NCI-H2171 treated with DMSO at 0.1 percent for 48 hours (cell line): ENCODE data around the gene RNF214.
"Not testable (repeated sequence)": the region's sequence is repeated elsewhere in the genome, so short reads cannot be mapped to it uniquely, and the experiment has no call there.

Experiments
- DNase-seq: peaks from one replicate; lab custom pipeline; 2025; lab: John Stamatoyannopoulos, UW

RNF214 gene

DNA sequence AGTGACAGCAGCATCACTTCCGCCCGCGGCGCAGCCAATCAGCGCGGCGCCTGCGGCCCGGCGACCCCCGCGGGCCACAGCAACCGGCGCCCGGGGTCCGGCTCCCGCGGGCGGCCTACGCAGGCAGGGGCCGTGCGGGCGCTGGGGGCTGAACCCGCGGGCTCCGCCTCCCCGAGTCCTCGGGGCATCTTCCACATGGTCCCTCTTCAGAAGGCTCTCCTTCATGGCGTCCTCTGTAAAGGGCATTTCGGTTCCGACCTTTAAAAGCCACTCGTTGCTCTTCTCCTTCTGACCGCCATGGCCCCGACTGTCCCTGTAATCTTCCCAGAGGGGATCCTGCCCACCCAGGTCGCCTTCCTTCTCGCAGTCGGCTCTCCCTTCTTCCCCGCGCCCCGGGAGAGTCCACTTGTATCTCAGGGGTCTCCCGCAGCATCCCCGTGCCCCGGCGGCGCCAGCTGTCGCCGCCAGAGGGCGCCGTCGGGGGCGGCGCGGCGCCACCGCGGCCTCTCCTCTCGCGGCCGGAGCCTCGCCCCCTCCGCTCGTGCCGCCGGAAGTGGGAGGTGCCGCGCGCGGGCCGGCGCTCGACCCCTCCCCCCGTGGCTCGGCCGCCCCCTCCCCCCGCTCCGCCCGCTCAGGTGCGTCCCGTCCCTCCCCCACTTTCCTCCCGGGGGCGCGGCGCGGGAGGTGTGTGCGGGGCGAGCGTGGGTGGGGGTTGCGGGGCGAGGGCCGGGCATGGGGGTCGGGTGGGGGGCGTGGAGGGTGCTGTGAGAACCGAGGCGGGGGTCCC, at the start of gene RNF214:
RNF214 (plus strand) TSS at position 580 of the 787 bp plus-strand sequence. CDS start 1,602 bp downstream, outside the sequence.
- DNase-seq: peak; percentile 68

DNA sequence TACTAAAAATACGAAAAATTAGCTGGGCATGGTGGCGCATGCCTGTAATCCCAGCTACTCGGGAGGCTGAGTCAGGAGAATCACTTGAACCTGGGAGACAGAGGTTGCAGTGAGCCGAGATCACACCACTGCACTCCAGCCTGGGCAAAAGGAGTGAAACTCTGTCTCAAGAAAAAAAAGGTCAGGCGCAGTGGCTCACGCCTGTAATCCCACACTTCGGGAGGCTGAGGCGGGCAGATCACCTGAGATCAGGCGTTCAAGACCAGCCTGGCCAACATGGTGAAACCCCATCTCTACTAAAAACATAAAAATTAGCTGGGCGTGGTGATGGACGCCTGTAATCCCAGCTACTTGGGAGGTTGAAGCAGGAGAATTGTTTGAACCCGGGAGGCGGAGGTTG, 49.3 kb upstream of the RNF214 start:
- not testable (repeated sequence) for DNase-seq

DNA sequence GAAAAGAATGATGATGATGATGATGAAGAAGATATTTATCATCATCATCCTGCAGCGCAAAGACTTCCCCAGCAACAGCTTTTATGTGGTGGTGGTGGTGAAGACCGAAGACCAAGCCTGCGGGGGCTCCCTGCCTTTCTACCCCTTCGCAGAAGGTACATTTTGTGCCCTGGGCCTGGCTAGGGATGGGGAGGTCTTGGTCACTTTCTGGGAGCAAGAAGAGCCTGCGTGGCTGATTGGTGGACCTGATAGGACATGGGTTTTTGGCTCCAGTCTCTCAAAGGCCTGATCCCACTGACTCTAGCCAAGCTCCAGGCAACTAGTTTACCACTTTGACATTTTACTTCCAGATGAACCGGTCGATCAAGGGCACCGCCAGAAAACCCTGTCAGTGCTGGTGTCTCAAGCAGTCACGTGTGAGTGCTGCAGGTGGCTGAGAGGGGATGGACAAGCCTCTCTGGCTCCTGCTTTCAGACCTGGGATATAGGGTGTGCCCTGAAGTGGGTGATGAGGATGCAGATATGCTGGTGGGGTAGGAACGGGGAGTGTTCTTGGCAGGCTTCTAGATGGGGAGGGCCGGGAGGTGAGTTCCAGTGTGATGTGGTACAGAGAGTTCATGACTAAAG, 48.6 kb upstream of the RNF214 start:
- DNase-seq: no peak

DNA sequence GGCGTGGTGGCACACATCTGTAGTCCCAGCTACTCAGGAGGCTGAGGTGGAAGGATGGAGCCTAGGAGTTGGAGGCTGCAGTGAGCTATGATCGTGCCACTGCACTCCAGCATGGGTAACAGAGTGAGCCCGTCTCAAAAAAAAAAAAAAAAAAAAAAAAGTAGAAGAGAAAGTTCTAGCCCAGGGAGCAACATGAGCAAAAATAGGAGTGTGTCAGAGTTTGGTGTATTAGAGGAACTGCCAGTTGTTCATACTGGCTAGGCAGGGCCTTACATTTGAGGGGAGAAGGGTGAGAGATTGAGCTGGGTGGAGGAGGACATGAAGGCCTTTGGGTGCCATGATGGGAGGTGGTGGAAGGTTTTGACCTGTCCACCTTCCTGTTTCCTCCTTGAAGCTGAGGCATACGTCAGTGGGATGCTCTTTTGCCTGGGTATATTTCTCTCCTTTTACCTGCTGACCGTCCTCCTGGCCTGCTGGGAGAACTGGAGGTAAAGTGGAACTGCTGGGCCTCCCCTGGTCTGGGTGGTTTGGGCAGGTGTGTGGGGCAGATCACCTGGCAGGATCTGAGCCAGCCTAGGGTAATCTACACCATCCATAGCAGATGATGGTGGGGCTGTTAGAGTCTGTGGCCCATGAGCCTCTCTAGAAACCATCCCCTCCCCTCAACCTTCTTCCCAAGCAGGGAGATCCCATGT, 46.6 kb upstream of the RNF214 start:
- no peak for DNase-seq

DNA sequence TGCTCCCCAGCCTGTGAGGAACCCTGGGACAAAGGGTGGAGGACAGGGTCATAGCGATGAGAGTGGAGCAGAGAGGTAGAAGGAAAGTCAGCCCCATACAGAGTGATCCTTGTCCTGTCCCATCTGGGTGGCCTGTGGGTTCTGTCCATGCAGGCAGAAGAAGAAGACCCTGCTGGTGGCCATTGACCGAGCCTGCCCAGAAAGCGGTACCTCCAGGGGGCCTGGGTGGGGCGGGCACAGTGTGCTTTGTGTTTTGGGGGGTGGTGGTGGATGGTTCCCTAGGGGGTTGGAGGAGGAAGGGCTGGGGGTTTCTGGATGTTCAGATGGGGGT, 46.1 kb upstream of the RNF214 start:
- no peak for DNase-seq

DNA sequence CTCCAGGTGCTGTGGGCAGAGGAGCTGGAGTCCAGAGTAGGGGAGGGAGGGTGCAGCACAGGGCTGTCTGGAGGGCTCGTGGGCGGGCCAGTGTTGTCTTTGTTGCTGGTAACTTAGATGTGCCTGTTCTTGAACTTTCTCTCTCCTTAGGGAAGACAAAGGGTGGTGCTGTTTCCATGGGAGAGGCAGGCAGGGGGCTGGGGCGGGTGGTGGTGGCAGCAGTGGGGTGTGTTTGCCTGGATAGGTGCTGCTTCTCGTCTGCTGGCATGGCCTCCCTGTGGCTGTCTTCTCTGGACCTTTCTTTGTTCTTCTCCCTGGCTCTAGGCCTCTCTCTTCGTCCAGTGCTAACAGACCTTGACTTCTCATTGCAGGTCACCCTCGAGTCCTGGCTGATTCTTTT, 45.5 kb upstream of the RNF214 start:
- DNase-seq: no peak

DNA sequence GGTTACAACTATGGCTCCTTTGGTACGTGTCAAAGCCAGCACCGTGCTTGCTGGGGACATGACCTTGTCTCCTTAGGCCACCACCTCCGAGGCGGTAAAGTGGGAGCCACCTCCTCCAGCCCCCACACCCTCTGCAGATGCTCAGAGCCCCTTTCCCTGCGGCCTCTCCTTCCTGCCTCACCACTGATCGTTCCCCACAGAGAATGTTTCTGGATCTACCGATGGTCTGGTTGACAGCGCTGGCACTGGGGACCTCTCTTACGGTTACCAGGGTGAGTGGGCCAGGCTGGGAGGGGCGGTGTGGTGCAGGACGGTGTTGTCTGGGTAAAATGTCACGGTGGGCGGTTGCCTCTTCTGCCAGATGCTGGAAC, 45.1 kb upstream of the RNF214 start:
- no peak for DNase-seq

DNA sequence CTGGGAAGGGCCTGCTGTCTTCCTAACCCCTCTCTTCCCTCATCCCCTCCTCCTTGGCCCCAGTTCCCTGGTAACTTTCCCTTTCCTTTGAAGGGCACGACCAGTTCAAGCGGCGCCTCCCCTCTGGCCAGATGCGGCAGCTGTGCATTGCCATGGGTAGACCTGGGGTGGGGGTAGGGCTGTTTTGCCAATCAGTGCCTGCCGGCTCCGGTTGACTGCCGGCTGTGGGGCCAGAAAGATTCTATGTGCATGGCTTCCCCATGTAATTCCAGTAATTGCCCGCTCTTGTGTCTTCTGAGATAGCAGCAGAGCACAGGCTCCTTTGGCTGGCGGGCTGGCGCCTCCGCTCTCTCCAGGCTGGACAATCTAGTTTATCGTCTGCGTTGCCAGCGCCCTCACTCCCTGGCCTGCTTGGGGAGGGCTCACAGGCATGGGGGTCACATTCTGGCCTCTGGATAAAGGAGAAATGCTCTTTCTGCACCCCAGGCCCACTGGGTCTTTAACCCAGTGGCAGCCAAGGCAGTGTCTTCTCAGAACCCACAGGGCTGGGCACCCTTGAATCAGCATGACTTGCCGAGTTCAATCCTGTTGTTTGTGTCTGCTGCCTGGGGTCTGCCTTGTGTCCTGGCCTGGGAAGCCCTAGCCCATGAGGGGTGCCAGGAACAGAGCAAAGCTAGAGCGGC, 44.5 kb upstream of the RNF214 start:
- DNase-seq: no peak

DNA sequence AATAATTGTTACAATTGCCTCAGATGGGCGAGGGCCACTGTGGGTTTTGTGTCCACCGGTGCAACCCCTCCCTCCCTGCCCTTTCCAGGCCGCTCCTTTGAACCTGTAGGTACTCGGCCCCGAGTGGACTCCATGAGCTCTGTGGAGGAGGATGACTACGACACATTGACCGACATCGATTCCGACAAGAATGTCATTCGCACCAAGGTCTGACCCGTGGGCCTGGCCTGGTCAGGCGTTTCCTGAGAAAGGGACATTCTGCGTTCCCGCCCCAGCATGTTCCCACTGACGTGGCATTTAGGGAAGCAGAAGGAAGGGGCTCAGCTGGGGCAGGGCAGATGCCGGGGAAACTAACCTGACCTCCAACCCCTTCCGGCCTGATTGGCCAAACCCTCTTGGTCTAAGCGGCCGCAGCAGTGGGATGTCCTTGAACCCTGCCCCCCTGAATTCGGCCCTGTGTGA, 43.8 kb upstream of the RNF214 start:
- DNase-seq: no peak

DNA sequence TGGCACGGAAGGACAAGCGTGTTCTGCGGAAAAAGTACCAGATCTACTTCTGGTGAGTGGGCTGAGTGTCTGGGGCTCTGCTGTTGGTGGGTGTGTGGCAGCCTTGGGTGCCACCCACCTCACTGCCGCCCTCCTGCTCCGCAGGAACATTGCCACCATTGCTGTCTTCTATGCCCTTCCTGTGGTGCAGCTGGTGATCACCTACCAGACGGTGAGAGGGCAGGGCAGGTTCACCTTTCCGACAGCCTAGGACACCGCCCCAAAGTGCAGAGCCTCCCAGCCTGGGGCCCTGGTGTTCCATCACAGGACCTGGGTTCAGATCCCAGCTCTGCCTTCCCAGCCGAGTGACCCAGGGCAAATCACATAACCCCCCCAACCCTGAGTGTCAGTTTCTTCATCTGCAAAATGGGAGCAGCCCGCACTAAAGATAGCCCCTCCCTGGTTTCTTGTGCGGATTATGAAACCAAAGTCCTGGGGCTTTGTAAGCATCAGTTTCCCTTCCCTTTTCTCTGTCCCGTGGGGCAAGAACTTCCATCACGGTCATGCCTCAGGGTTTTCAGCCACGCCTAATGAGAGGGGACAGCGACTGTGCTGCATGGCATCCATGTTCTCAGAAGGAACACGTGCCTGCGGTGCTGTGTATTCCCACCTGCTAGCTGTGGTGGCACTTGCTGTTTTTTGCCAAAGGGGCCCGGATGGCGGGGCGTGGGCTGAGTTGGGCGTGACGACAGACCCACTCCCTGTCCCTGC, 43.1 kb upstream of the RNF214 start:
- no peak for DNase-seq

DNA sequence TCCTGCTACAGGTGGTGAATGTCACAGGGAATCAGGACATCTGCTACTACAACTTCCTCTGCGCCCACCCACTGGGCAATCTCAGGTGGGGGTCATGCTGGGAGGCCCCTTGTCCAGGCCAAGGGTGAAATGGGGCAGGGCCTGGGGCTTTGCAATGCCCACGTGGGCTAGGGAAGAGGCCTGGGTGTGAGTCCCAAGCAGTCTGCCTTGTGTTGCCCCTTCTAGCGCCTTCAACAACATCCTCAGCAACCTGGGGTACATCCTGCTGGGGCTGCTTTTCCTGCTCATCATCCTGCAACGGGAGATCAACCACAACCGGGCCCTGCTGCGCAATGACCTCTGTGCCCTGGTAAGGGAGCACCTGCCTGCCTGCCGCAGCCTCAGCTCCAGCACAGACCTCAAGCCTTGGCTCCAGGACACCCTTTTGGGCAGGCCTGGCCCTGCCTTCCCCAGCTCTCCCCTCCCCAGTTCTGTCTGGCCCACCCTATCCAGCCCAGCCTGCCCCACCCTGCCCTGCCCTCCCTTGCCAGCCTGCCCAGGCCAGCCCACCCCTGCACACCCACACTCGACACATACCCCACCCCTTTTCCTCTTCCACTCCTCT, 42.4 kb upstream of the RNF214 start:
- no peak for DNase-seq

DNA sequence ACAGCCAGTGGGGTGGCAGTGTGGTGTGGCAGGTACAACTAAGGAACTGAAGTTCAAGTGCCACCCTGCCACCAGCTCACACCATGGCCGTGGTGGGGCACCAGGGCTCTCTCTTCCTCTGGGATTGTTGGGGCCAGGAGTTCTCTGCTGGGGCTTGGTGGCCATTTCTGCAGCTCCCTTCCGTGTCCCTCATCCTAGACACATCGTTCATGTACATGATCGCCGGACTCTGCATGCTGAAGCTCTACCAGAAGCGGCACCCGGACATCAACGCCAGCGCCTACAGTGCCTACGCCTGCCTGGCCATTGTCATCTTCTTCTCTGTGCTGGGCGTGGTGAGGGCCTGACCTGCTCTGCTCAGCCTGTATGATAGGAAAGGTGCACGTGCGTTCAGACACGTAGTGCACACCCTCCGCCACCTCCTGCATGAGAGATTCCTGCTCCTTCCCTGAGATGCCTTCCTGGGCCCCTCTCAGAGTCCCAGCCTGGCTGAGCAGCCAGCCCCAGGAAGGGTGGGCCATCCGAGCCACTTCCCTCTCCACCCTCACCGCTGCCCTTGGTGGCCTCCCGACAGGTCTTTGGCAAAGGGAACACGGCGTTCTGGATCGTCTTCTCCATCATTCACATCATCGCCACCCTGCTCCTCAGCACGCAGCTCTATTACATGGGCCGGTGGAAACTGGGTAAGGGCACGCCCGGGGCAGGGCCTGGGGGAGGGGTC, 40.6 kb upstream of the RNF214 start:
- DNase-seq: no peak

DNA sequence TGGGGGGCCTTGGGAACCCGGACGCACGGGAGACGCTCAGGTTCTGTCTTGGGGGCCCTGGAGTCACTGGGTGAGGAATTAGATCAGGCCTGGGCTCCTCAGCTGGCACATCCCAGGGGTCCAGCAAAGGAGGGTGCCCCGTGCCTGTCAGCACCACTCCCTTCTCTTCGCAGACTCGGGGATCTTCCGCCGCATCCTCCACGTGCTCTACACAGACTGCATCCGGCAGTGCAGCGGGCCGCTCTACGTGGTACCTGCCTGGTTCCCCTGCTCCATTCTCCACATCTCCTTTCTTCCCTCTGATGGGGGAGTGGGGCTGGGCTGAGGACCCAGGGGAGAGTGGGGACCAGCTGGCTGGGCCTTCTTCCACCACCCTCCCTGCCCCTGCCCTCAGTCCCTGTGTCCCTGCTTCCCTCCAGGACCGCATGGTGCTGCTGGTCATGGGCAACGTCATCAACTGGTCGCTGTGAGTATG, 40.0 kb upstream of the RNF214 start:
- no peak for DNase-seq

DNA sequence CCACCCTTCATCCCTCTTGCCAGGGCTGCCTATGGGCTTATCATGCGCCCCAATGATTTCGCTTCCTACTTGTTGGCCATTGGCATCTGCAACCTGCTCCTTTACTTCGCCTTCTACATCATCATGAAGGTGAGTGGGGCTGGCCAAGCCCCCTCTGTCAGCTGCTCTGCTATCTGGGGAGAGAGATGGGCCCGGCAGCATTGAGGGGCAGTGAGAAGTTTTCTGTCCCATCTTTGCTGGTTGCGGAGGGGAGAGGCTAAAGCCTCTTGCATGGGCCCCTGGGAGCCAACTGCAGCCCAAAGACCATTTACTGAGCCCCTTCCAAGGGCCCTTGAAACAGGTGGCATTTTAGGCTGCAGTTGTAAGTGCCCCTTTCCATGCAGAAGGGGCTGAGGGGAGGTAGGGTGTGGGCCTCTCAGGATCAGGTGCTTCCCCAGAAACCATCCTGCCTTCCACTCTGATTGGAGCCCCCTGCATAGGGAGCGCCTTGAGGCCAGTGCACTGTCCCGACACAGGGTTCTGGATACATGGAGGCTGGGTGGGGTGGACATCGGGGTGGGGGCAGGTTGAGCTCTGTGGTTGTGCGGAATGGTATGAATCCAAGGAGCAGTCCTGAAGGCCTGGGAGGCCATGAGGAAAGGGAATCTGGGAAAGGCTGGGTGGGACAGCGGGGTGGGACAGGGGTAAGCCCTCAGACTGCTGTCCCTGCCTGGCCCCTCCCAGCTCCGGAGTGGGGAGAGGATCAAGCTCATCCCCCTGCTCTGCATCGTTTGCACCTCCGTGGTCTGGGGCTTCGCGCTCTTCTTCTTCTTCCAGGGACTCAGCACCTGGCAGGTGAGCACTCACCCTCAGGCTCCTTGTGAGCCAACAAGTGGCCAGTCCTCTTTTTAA, 39.1 kb upstream of the RNF214 start:
- no peak for DNase-seq

DNA sequence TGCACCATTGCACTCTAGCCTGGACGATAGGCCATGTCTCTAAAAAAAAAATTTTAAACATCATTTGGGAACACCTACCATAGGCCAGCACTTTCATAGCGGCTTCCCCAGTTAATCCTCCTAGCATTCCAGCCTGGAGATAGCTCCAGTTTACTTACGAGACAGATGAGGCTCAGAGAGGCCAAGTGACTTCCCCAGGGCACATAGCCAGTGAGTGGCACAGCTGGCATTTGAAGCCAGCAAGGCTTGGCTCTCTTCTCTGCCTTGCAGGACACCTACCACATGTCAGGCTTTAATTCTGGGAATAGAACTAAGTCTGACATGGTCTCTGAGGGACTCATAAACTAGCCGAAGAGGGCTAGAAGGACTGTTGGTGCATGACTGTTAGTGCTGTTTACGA, 38.2 kb upstream of the RNF214 start:
- DNase-seq: no peak

DNA sequence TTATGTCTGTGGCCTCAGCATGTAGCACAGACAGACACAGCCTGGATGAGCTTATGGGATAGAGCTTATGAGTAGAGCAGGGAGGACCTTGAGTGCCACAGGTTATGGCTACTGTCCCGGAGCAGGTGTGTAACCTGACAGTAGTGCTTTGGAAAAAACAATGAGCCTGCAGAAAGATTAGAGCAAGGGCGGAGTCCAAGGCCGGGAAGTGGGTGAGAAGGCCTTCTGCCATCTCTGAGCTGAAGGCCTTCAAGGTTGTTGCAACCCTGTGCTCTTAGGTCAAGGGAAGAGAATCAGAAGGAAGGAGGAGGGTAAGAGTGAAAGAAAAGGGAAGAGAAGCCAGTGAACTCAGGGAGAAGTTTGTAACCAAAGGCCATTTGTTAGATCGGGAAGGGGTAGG, 37.2 kb upstream of the RNF214 start:
- DNase-seq: no peak

DNA sequence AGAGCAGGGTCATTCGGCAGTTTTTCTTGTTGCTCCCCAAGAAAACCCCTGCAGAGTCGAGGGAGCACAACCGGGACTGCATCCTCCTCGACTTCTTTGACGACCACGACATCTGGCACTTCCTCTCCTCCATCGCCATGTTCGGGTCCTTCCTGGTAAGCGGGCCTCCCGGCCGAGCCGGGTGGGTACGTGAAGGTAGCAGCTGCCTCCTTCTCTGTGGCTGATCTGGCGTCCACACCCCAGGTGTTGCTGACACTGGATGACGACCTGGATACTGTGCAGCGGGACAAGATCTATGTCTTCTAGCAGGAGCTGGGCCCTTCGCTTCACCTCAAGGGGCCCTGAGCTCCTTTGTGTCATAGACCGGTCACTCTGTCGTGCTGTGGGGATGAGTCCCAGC, 36.7 kb upstream of the RNF214 start:
- no peak for DNase-seq

DNA sequence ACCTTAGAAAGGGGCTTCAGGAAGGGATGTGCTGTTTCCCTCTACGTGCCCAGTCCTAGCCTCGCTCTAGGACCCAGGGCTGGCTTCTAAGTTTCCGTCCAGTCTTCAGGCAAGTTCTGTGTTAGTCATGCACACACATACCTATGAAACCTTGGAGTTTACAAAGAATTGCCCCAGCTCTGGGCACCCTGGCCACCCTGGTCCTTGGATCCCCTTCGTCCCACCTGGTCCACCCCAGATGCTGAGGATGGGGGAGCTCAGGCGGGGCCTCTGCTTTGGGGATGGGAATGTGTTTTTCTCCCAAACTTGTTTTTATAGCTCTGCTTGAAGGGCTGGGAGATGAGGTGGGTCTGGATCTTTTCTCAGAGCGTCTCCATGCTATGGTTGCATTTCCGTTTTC, 35.5 kb upstream of the RNF214 start:
- no peak for DNase-seq
